Measurements from ENCODE around the gene MED26.
A peak's percentile ranks its signal among the peaks of the same experiment; 100 is the strongest.

MED26 gene

GRCh38 chr19:16540948-16541347 lies 87.1 kb downstream of the MED26 start:
- Histone ChIP-seq H3K36me3 (ENCODE audit: insufficient read depth, low read depth, low read length) (peaks cover 48% of the 10 kb centered on the region), H3K27ac (ENCODE audit: low read length) (no peak overlapping the region), H3K4me1 (ENCODE audit: insufficient read depth, low read length) (peaks cover 6% of the 10 kb centered on the region), H3K9me3 (ENCODE audit: insufficient read depth, low read depth, low read length) (no peaks in the 10 kb centered on the region), H3K9ac (ENCODE audit: low read depth, low read length) (peak overlapping the region; percentile 92), H3K4me3 (ENCODE audit: low read length) (peak overlapping the region; percentile 85), H3K27me3 (ENCODE audit: insufficient read depth, low read length) (no peaks in the 10 kb centered on the region)

- Histone ChIP-seq H3K4me1 (ENCODE audit: insufficient read depth, low read length) (peaks cover 6% of the 10 kb centered on the region), H3K27me3 (ENCODE audit: insufficient read depth, low read length) (no peaks in the 10 kb centered on the region), H3K4me3 (ENCODE audit: low read length) (no peak overlapping the region), H3K36me3 (ENCODE audit: insufficient read depth, low read depth, low read length) (peaks cover 86% of the 10 kb centered on the region), H3K27ac (ENCODE audit: low read length) (no peak overlapping the region), H3K9ac (ENCODE audit: low read depth, low read length) (no peak overlapping the region), H3K9me3 (ENCODE audit: insufficient read depth, low read depth, low read length) (no peaks in the 10 kb centered on the region)
Measured at GRCh38 chr19:16537111-16537510, 90.9 kb downstream of the MED26 start.

GRCh38 chr19:16536130-16536529 lies 91.9 kb downstream of the MED26 start:
- Histone ChIP-seq H3K9ac (ENCODE audit: low read depth, low read length) (no peak overlapping the region), H3K27me3 (ENCODE audit: insufficient read depth, low read length) (no peaks in the 10 kb centered on the region), H3K4me1 (ENCODE audit: insufficient read depth, low read length) (peaks cover 3% of the 10 kb centered on the region), H3K4me3 (ENCODE audit: low read length) (no peak overlapping the region), H3K9me3 (ENCODE audit: insufficient read depth, low read depth, low read length) (no peaks in the 10 kb centered on the region), H3K36me3 (ENCODE audit: insufficient read depth, low read depth, low read length) (peaks cover 94% of the 10 kb centered on the region), H3K27ac (ENCODE audit: low read length) (no peak overlapping the region)

- Histone ChIP-seq H3K9ac (ENCODE audit: low read depth, low read length) (no peak overlapping the region), H3K4me3 (ENCODE audit: low read length) (no peak overlapping the region), H3K4me1 (ENCODE audit: insufficient read depth, low read length) (no peaks in the 10 kb centered on the region), H3K27ac (ENCODE audit: low read length) (no peak overlapping the region), H3K27me3 (ENCODE audit: insufficient read depth, low read length) (no peaks in the 10 kb centered on the region), H3K36me3 (ENCODE audit: insufficient read depth, low read depth, low read length) (peaks cover 94% of the 10 kb centered on the region), H3K9me3 (ENCODE audit: insufficient read depth, low read depth, low read length) (no peaks in the 10 kb centered on the region)
Measured at GRCh38 chr19:16535381-16535780, 92.6 kb downstream of the MED26 start.

GRCh38 chr19:16532440-16533234 lies 95.4 kb downstream of the MED26 start:
- Histone ChIP-seq H3K4me1 (ENCODE audit: insufficient read depth, low read length) (no peaks in the 10 kb centered on the region), H3K9ac (ENCODE audit: low read depth, low read length) (no peak overlapping the region), H3K36me3 (ENCODE audit: insufficient read depth, low read depth, low read length) (peaks cover 100% of the 10 kb centered on the region), H3K4me3 (ENCODE audit: low read length) (no peak overlapping the region), H3K27ac (ENCODE audit: low read length) (no peak overlapping the region), H3K27me3 (ENCODE audit: insufficient read depth, low read length) (no peaks in the 10 kb centered on the region), H3K9me3 (ENCODE audit: insufficient read depth, low read depth, low read length) (no peaks in the 10 kb centered on the region)

GRCh38 chr19:16531380-16531669 lies 96.7 kb downstream of the MED26 start:
- Histone ChIP-seq H3K27ac (ENCODE audit: low read length) (no peak overlapping the region), H3K9ac (ENCODE audit: low read depth, low read length) (no peak overlapping the region), H3K9me3 (ENCODE audit: insufficient read depth, low read depth, low read length) (no peaks in the 10 kb centered on the region), H3K36me3 (ENCODE audit: insufficient read depth, low read depth, low read length) (peaks cover 100% of the 10 kb centered on the region), H3K27me3 (ENCODE audit: insufficient read depth, low read length) (no peaks in the 10 kb centered on the region), H3K4me1 (ENCODE audit: insufficient read depth, low read length) (no peaks in the 10 kb centered on the region), H3K4me3 (ENCODE audit: low read length) (no peak overlapping the region)

- Histone ChIP-seq H3K27me3 (ENCODE audit: insufficient read depth, low read length) (no peaks in the 10 kb centered on the region), H3K36me3 (ENCODE audit: insufficient read depth, low read depth, low read length) (peaks cover 100% of the 10 kb centered on the region), H3K9me3 (ENCODE audit: insufficient read depth, low read depth, low read length) (no peaks in the 10 kb centered on the region), H3K9ac (ENCODE audit: low read depth, low read length) (no peak overlapping the region), H3K4me1 (ENCODE audit: insufficient read depth, low read length) (no peaks in the 10 kb centered on the region), H3K27ac (ENCODE audit: low read length) (no peak overlapping the region), H3K4me3 (ENCODE audit: low read length) (no peak overlapping the region)
Measured at GRCh38 chr19:16530540-16531379, 97.2 kb downstream of the MED26 start.

- no peaks in the 10 kb centered on the region for H3K9me3 ChIP-seq (ENCODE audit: insufficient read depth, low read depth, low read length)
- peaks cover 98% of the 10 kb centered on the region for H3K36me3 ChIP-seq (ENCODE audit: insufficient read depth, low read depth, low read length)
- no peaks in the 10 kb centered on the region for H3K27me3 ChIP-seq (ENCODE audit: insufficient read depth, low read length)
- no peak overlapping the region for H3K9ac ChIP-seq (ENCODE audit: low read depth, low read length)
- H3K4me1 ChIP-seq (ENCODE audit: insufficient read depth, low read length) = no peaks in the 10 kb centered on the region
- no peak overlapping the region for H3K27ac ChIP-seq (ENCODE audit: low read length)
- no peak overlapping the region for H3K4me3 ChIP-seq (ENCODE audit: low read length)
Measured at GRCh38 chr19:16529466-16530144, 98.4 kb downstream of the MED26 start.

GRCh38 chr19:16527971-16528521 lies 100.0 kb downstream of the MED26 start:
- H3K9me3 ChIP-seq (ENCODE audit: insufficient read depth, low read depth, low read length) = no peaks in the 10 kb centered on the region
- peaks cover 97% of the 10 kb centered on the region for H3K36me3 ChIP-seq (ENCODE audit: insufficient read depth, low read depth, low read length)
- H3K9ac ChIP-seq (ENCODE audit: low read depth, low read length) = no peak overlapping the region
- no peaks in the 10 kb centered on the region for H3K4me1 ChIP-seq (ENCODE audit: insufficient read depth, low read length)
- H3K27me3 ChIP-seq (ENCODE audit: insufficient read depth, low read length) = no peaks in the 10 kb centered on the region
- H3K4me3 ChIP-seq (ENCODE audit: low read length) = no peak overlapping the region
- no peak overlapping the region for H3K27ac ChIP-seq (ENCODE audit: low read length)

GRCh38 chr19:16527334-16527935 lies 100.6 kb downstream of the MED26 start:
- no peak overlapping the region for H3K4me3 ChIP-seq (ENCODE audit: low read length)
- no peaks in the 10 kb centered on the region for H3K4me1 ChIP-seq (ENCODE audit: insufficient read depth, low read length)
- no peaks in the 10 kb centered on the region for H3K9me3 ChIP-seq (ENCODE audit: insufficient read depth, low read depth, low read length)
- no peaks in the 10 kb centered on the region for H3K27me3 ChIP-seq (ENCODE audit: insufficient read depth, low read length)
- peaks cover 97% of the 10 kb centered on the region for H3K36me3 ChIP-seq (ENCODE audit: insufficient read depth, low read depth, low read length)
- no peak overlapping the region for H3K9ac ChIP-seq (ENCODE audit: low read depth, low read length)
- no peak overlapping the region for H3K27ac ChIP-seq (ENCODE audit: low read length)

- no peak overlapping the region for H3K4me3 ChIP-seq (ENCODE audit: low read length)
- no peak overlapping the region for H3K27ac ChIP-seq (ENCODE audit: low read length)
- H3K9me3 ChIP-seq (ENCODE audit: insufficient read depth, low read depth, low read length) = no peaks in the 10 kb centered on the region
- no peaks in the 10 kb centered on the region for H3K27me3 ChIP-seq (ENCODE audit: insufficient read depth, low read length)
- no peaks in the 10 kb centered on the region for H3K4me1 ChIP-seq (ENCODE audit: insufficient read depth, low read length)
- H3K36me3 ChIP-seq (ENCODE audit: insufficient read depth, low read depth, low read length) = peaks cover 95% of the 10 kb centered on the region
- H3K9ac ChIP-seq (ENCODE audit: low read depth, low read length) = no peak overlapping the region
Measured at GRCh38 chr19:16525751-16526481, 102.1 kb downstream of the MED26 start.
